Loucy (cell line): ENCODE results near the gene FBXL13.

Experiments used
- CTCF ChIP-seq: fragments of 200-600 bp; sonication (generic); conservative IDR thresholded peaks from 2 replicates; pipeline ENCODE4 v1.5.1; 2014; ENCODE audit warnings: mild to moderate bottlenecking, antibody characterized with exemption, low read length
- EZH2phosphoT487 ChIP-seq: fragments of 200-600 bp; IDR thresholded peaks from 2 replicates; pipeline ENCODE4 v1.6.1; 2018; ENCODE audit warnings: antibody characterized with exemption, mild to moderate bottlenecking, moderate library complexity, borderline replicate concordance

GRCh38 chr7:102841290-102841689 lies 233.3 kb downstream of the FBXL13 start:
- TF ChIP-seq CTCF (no peak), EZH2phosphoT487 (no peak)
